HG03066 (cell line): ENCODE results near the gene NEU1.

Source experiments
- ATAC-seq: cut with Tn5 transposase; IDR thresholded peaks from one replicate; pipeline ENCODE4 v1.9.1; 2021; ENCODE audit warnings: low read depth; ENCODE audit not compliant: unreplicated experiment

The NEU1 gene

DNA sequence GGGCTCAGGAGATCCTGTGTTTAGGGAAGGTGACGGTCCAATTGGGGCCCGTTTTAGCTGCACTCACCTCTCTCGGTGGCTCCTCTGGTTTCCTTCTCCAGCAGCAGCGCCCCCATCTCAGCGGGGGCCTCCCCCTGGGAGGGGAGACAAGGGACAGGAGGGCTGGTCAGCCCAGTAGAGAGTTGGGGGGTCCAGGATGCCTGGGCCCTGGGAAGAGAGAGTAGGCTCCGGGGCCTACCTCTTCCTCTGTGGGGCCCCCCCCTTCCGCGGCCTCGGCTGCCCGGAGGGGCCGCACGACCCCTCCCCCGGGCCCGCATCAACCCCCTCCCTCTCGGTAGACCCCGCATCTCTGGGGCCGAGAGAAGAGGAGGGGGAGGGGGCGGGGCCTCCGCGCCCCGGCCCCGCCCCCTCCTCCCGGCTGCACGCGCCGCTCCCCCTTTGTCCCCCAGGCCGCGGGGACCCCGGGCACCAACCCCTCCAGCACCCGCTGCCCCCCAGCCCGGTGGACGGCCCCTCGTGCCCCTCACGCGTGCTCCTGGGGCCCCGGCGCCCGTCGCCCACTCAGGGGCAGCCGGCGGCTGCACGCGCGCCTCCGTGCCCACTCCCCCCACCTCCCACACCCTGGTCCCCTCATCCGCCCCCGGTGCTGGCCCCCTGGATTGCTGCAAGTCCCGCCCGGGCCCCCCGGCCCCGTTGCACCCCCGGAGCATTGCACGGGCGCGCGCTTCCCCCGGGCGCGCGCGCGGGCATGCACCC lies 34.4 kb upstream of the NEU1 start:
- ATAC-seq, result no peak

DNA sequence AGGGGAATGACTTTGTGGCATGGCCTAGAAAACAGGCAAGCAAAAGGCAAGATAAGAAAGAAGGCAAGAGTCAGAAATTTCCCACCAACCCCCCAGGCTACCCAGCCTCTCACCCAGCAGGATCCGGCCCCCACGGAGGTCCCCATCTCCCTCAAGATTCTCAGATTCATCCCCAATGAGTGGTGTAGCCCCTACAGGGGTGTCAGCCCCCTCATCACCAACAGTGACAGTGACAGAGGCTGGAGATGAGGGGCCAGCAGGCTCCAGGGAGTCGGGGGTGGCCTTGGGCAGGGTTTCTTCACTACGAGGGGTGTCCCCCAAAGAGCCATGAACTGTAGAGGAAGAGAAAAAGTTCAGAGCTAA lies 33.9 kb upstream of the NEU1 start:
- ATAC-seq, result no peak

DNA sequence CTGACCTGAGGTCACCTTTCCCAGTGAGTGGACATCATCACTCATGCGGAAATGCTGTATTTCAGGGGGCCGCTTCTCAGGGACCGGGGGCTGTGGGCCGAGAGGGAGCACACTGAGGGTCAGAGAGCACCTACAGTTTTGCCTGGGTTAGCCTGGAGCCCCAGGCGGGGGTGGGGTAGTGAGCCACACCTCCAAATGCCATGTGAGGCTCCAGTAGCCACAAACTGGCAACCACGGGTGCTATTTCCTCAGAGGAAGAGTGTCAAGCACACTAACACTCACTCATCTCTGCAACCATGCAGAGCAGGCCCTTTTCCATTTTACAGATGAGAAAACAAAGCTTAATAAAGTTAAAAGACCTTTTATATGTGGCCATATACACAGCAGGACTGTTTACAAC lies 30.2 kb upstream of the NEU1 start:
- no peak for ATAC-seq

DNA sequence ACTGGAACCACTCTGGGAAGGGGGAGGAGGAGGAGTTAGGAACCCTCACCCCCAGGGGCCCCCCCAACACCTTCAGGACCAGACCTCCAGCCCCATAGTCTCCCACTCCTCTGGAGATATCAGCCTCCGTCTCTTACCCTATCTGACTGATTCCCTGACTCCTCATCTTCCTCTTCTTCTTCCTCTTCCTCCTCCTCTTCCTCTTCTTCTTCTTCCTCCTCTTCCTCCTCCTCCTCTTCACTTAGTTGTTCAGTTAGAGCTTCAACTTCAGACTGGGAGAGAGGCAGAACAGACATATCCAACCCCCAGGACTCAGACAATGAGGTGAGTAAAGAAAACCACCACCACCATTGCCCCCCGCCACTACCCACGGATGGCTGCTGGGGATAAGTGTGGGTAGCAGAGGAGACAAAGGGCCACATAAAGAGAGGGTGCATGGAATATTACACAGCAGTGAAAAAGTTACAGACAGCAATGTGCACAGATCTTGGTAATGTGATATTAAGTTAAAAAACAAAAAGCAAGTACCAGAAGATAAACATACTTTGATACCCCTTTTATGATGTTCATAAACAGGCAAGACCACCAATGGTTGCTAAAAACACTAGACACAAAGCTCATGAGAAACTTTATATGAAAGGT lies 26.8 kb upstream of the NEU1 start:
- no peak for ATAC-seq

GRCh38 chr6:31888276-31889258 lies 25.9 kb upstream of the NEU1 start:
- ATAC-seq, result no peak

DNA sequence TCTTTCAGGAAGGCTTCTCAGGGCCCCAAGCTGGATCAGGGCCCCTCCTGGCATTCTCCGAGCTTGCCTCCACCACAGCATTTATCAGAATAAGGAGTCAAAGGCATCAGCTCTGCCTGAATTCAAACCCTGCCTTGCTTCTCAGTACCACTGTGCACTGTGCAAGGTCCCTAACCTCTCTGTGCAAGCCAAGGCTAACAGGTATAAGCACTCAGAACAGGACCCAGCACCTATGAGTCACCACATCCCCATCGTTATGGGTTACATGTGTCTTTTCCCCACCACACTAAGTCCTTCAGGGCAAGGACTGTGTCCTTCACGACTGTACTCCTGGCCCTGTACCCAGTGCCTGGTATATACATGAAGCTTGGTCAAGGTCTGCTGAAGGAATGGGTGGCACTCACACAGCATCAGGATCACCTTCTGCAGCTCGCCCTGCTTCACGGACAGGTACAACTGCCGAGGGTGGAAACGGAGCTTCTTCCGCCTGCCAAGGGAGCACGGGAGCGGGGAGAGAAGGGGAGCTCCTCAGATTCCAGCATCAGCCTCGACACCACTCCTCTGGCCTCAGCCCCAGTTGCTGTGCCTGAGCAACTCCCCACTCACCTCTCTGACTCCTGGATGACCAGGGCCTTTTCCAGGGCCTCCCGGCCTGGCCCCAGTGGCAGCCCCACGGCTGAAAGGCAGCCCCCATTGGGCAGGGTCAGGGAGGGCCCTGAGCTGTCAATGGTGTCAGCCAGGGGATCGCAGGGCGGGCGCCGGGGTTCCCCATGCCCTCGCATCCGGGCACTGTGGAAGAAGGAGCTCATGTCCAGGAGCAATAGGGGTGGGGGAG lies 24.8 kb upstream of the NEU1 start:
- no peak for ATAC-seq

- no peak for ATAC-seq
Observed at GRCh38 chr6:31886541-31886991, 23.9 kb upstream of the NEU1 start.

DNA sequence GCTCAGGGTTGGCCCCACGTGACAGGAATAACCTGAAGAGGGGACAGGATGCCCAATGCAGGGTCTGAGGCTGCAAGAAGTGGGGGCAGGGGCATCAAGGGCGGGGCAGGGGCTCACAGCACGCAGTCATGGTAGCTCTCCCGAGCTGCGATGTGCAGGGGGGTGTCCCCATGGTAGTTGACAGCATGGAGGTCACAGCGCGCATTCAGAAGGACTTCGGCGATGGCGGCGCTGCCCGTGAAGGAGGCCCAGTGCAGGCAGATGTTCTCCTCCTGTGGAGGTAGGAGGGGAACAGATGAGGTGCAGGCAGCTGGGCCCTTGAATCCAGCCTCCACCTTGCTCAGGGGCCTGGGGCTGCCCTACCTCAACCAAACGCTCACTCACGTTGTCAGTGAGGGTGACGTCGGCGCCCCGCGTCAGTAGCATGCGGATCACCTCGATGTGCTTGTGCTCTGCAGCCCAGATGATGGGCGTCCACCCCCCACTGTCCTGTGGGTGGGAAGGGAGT lies 22.0 kb upstream of the NEU1 start:
- no peak for ATAC-seq

- no peak for ATAC-seq
Observed at GRCh38 chr6:31883676-31884075, 21.1 kb upstream of the NEU1 start.

- ATAC-seq, result no peak
Observed at GRCh38 chr6:31882344-31882743, 19.7 kb upstream of the NEU1 start.

DNA sequence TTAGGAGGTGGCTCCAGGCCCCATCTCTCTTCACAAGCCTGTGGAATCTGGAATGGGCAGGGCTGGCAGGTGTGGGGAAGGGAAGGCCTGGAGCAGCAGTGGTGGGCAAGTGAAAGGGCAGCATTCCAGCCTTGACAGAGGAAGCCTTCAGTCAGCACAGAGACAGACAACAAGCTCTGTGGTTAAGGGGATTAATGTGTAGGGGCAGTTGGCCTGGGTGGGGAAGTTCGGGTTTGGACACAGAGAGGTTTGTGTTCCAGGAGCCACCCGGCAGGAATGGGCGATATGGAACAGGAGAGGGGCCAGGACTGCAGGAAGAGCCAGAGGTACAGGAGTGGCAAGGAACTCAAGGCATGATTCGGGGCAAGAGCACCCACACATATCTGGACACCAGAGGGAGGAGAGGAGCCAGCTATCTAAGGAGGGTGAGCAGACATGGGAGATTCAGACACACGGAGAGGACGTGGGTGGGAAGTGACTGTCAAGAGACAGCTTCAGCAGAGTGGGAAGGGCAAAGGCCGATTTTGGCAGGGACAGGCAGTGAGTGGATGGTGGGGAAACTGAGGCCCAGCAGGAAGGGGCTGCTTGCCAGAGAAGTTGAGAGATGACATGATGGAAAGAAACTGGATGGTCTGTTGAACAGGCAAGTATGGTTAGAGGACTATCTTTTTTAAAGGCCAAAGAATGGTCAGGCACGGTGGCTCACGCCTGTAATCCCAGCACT lies 18.7 kb upstream of the NEU1 start:
- no peak for ATAC-seq

- no peak for ATAC-seq
Observed at GRCh38 chr6:31880616-31881015, 18.0 kb upstream of the NEU1 start.

DNA sequence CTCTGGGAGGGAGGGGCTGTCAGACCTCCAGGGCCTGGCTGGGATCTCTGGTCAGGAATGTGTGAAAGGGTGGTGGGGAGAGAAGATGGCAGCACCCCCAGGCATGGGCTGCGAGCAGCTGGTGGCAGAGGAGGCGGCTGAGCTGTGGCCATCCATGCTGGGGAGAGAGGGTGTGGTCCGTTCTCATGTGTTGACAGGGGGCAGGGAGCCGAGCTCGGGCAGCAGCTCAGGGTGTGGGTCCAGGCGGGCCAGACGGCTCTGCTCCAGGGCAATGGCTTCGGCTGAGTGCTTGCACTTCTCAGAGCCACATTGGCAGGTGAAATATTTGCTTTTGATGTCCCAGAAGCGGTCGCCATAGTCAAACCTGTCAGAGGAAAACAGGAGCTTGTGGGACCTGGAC lies 17.3 kb upstream of the NEU1 start:
- ATAC-seq, result no peak

- ATAC-seq, result no peak
Observed at GRCh38 chr6:31879143-31879542, 16.5 kb upstream of the NEU1 start.

DNA sequence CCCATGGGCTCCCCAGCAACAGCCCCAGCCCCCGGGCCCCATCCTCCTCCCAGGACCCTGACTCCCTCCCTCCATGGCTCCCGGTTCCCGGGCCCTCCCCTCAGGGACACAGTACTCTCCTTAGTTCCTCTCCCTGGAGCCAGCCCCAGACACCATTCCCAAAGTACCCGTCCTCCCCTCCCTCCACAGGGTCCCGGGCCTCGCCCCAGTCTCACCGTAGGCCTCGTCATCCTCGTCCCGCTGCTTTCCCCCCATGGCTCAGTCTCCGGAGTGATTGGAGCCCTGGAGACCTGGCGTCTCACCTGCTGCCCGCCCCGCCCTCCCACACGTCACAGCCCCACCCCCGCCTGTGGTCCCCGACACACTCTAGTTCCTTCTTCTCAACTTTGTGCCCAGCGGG lies 16.1 kb upstream of the NEU1 start, which contains the start of gene SLC44A4:
Gene SLC44A4 (minus strand): TSS at position 272 of the 400 bp plus-strand sequence. CDS start 17 bp downstream, at position 255.
- ATAC-seq, result no peak

DNA sequence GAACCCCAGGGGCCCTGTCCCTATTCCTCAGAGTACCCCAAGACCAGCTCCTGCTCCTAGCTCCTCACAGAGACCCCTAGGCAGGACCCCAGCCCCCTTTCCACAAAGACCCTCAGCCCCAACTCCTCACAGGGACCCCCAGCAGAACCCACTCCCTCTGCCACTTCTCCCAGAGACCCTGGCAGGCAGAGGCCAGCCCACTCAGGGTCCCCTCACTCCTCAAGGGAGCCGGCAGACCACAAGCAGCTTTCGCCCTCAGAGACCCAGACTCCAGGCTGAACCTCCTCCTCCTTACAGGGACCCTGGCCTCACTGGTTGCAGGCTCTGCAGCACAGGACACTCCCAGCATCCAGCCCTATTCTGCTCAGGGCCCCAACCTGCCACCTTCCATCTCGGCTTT lies 15.6 kb upstream of the NEU1 start:
- ATAC-seq, result no peak

- ATAC-seq, result no peak
Observed at GRCh38 chr6:31877651-31878161, 15.1 kb upstream of the NEU1 start.

DNA sequence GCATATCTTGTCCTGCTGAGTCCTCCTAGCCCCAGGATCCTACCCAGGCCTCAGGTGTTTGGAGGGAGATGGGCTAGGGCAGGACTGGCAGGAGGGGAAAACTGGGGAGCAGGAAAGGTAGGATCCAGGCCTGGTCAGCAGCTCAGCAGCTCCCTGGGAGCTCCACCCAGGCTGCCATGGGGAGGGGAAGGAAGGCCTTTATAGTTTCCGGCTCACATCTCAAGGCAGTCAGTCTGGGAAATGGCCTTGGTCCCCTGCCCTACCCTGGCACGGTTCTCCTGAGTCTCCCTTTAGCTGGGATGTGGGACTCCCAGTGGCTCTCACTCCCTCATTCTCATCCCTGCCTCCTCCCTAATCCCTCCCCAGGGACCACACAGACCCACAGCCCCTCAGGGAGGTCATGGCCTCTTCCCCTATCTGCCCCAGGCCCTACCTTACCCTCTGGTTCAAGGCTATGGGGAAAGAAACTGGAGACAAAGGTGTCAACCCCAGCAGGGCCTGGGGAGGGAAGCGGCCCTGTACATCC lies 14.6 kb upstream of the NEU1 start:
- ATAC-seq, result no peak

DNA sequence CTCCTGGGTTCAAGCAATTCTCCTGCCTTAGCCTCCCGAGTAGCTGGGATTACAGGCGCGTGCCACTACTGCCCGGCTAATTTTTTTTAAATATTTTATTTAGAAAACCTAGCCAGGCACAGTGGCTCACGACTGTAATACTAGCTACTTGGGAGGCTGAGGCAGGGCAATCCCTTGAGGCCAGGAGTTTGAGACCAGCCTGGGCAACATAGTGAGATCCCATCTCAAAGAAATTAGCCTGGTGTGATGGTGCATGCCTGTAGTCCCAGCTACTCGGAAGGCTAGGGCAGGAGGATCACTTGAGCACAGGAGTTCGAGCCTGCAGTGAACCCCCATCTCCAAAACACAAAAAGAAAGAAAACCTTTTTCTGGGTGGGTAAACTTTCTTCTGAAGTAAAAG lies 13.7 kb upstream of the NEU1 start:
- no peak for ATAC-seq
